Body of pancreas (tissue), 4 donors: ENCODE results near the gene SNX18. TPM values are rescaled to one million over a fixed set of nuclear protein-coding genes. Genes with fewer than 3 reads are reported as not detected.

Experiments used
- ATAC-seq: fragments of 150-250 bp; one replicate; pipeline ENCODE4 v1.9.1; 2016
- DNase-seq, 4 donors: peaks; one replicate each; pipeline ENCODE4 v3.0.0-alpha.2; 2019
- H3K27ac ChIP-seq, 4 donors: fragments of 200-600 bp; sonication (generic); 1 replicate in 3 of 4; 2 replicates in 1 of 4; pipeline versions ENCODE4 v1.5.1 to v1.6.1; 2016 to 2019; ENCODE audit warnings: mild to moderate bottlenecking in 1 of 4, mixed read lengths in 1 of 4, moderate library complexity in 1 of 4
- H3K27me3 ChIP-seq, 2 donors: fragments of 200-600 bp; sonication (generic); one replicate each; pipeline ENCODE4 v1.6.0; 2016; ENCODE audit warnings: mild to moderate bottlenecking in 1 of 2
- H3K36me3 ChIP-seq, 2 donors: fragments of 200-600 bp; sonication (generic); replicated peaks in 1 of 2; 2 replicates each; pipeline ENCODE4 v1.5.1; 2016; ENCODE audit warnings: low read depth in 2 of 2; ENCODE audit not compliant: insufficient read depth in 1 of 2
- H3K4me1 ChIP-seq: fragments of 200-600 bp; sonication (generic); one replicate; pipeline ENCODE4 v1.6.0; 2016
- H3K4me3 ChIP-seq, 2 donors: fragments of 200-600 bp; sonication (generic); 1 replicate in 1 of 2; 2 replicates in 1 of 2; pipeline ENCODE4 v1.5.1; 2016 to 2019
- H3K9me3 ChIP-seq, 3 donors: fragments of 200-600 bp; sonication (generic); 1 replicate in 2 of 3; 2 replicates in 1 of 3; pipeline ENCODE4 v1.5.1; 2016
- CTCF ChIP-seq, 7 experiments: fragments of 450-650 bp in 4 of 7; fragments of 200-600 bp in 3 of 7; sonication (generic) in 3 of 7; IDR thresholded peaks; one replicate each; pipeline ENCODE4 v1.5.1; 2016 to 2019; ENCODE audit warnings: antibody characterized with exemption in 7 of 7
- POLR2A ChIP-seq, 3 donors: fragments of 450-650 bp; IDR thresholded peaks; one replicate each; pipeline ENCODE4 v1.6.1; 2016; ENCODE audit warnings: antibody characterized with exemption in 3 of 3, mild to moderate bottlenecking in 2 of 3
- intact Hi-C: fragments of 100-400 bp; cut with DNase I; formaldehyde crosslinking; loops from one replicate; pipeline ENCODE4 v1.15.1; 2023
- total RNA-seq, 2 donors: library from RNA; depleted of rRNA; stranded (reverse); fragments of >200 nt; gene quantifications; one replicate each; pipeline ENCODE4 v1.1.0, GENCODE V29; 2016

The SNX18 gene
- total RNA-seq, 2 donors from 2014 or later, result 22.4 to 24.4 TPM

GRCh38 chr5:54595721-54596120 lies 78.2 kb downstream of the SNX18 start:
- H3K9me3 ChIP-seq, result no peaks in the 10 kb centered on the region
- TF ChIP-seq CTCF (IDR thresholded peaks at IDR 0.05) (no peak), POLR2A (IDR thresholded peaks at IDR 0.05) (no peak)
- no peak overlapping the region for H3K4me3 ChIP-seq
- intact Hi-C loops, result no loop called here
- H3K4me1 ChIP-seq, result no peaks in the 10 kb centered on the region
- H3K27me3 ChIP-seq, result no peaks in the 10 kb centered on the region
- no peak for ATAC-seq
- no peak overlapping the region for H3K27ac ChIP-seq
- DNase-seq, result no peak
- no peaks in the 10 kb centered on the region for H3K36me3 ChIP-seq

Other genes with a start within 250 kb of the SNX18 start
- 10 to 100 TPM; 14.3 to 24.1 TPM for gene ARL15, start 207.2 kb upstream of the SNX18 start, total RNA-seq
- not detected for gene HSPB3, start 62.1 kb upstream of the SNX18 start, total RNA-seq